ENCODE measurements around the gene FKBP4.

- TF ChIP-seq CTCF (IDR thresholded peaks at IDR 0.05) (no peak), POLR2A (IDR thresholded peaks at IDR 0.05) (no peak)
Measured at GRCh38 chr12:2801044-2801783, 6.4 kb downstream of the FKBP4 start.

Measured in prostate gland (tissue), 2 donors.